Ectodermal cell (in vitro differentiated cells): Measurements from ENCODE around the gene DBT.
"Not testable (repeated sequence)": the region's sequence is repeated elsewhere in the genome, so short reads cannot be mapped to it uniquely, and the experiment has no call there.

Source experiments
- H3K27ac ChIP-seq: 2 replicates; pipeline ENCODE4 v1.7.0; 2013; ENCODE audit warnings: mild to moderate bottlenecking, low read depth, low read length; ENCODE audit not compliant: insufficient read depth, poor library complexity, severe bottlenecking
- H3K27me3 ChIP-seq: 2 replicates; pipeline ENCODE4 v1.7.0; 2013; ENCODE audit warnings: mild to moderate bottlenecking, low read length; ENCODE audit not compliant: insufficient read depth, control insufficient read depth, poor library complexity, severe bottlenecking
- H3K36me3 ChIP-seq: one replicate; pipeline ENCODE4 v1.7.0; 2013; ENCODE audit warnings: low read length; ENCODE audit not compliant: control insufficient read depth, insufficient read depth
- H3K4me1 ChIP-seq: one replicate; pipeline ENCODE4 v1.7.0; 2013; ENCODE audit warnings: low read length; ENCODE audit not compliant: control insufficient read depth, insufficient read depth
- H3K4me3 ChIP-seq: 2 replicates; pipeline ENCODE4 v1.7.0; 2013; ENCODE audit warnings: low read depth, low read length, control low read depth; ENCODE audit not compliant: insufficient read depth
- H3K9me3 ChIP-seq: 2 replicates; pipeline ENCODE4 v1.7.0; 2013; ENCODE audit warnings: mild to moderate bottlenecking, low read length, moderate library complexity; ENCODE audit not compliant: control insufficient read depth
- WGBS, 2 experiments: methylation state at CpG; one replicate each; pipeline ENCODE4 v1.1.7; 2013; ENCODE audit warnings: missing lambda C conversion rate in 2 of 2; 5-methylcytosine and 5-hydroxymethylcytosine counted together

The DBT gene

GRCh38 chr1:100277866-100278265 is 28.2 kb upstream of the DBT start:
- 88 to 100% methylated on average over 1 of the region's 1 CpG for WGBS, 2 experiments
- no peak overlapping the region for H3K4me3 ChIP-seq
- no peak overlapping the region for H3K27ac ChIP-seq
- H3K9me3 ChIP-seq: no peaks in the 10 kb centered on the region
- H3K36me3 ChIP-seq: peaks cover 53% of the 10 kb centered on the region
- no peaks in the 10 kb centered on the region for H3K4me1 ChIP-seq
- no peaks in the 10 kb centered on the region for H3K27me3 ChIP-seq

- Histone ChIP-seq H3K4me3 (no peak overlapping the region), H3K27ac (no peak overlapping the region), H3K36me3 (peaks cover 23% of the 10 kb centered on the region), H3K9me3 (no peaks in the 10 kb centered on the region), H3K27me3 (no peaks in the 10 kb centered on the region), H3K4me1 (no peaks in the 10 kb centered on the region)
- 92 to 93% methylated on average over 4 of the region's 4 CpGs for WGBS, 2 experiments
Measured at GRCh38 chr1:100268202-100268601, 18.6 kb upstream of the DBT start.

- 100% methylated on average over 1 of the region's 1 CpG; no CpG with 5 or more reads in 1 of the 2 experiments for WGBS, 2 experiments
- Histone ChIP-seq H3K36me3 (peaks cover 20% of the 10 kb centered on the region), H3K27ac (no peak overlapping the region)
Measured at GRCh38 chr1:100267284-100267683, 17.6 kb upstream of the DBT start.

GRCh38 chr1:100266741-100267140 is 17.1 kb upstream of the DBT start:
- Histone ChIP-seq H3K4me1 (no peaks in the 10 kb centered on the region), H3K36me3 (peaks cover 19% of the 10 kb centered on the region), H3K9me3 (no peaks in the 10 kb centered on the region), H3K27ac (no peak overlapping the region), H3K27me3 (no peaks in the 10 kb centered on the region), H3K4me3 (peak overlapping the region; percentile 97)
- 7 to 9% methylated on average over 7 to 8 of the region's 8 CpGs for WGBS, 2 experiments

More at GRCh38 chr1:100267284-100267683, 17.6 kb upstream of the DBT start:
- no peaks in the 10 kb centered on the region for H3K4me1 ChIP-seq
- H3K9me3 ChIP-seq: no peaks in the 10 kb centered on the region
- no peaks in the 10 kb centered on the region for H3K27me3 ChIP-seq
- peak overlapping the region; percentile 97 for H3K4me3 ChIP-seq

- 0 to 1% methylated on average over 53 of the region's 53 CpGs for WGBS, 2 experiments
- peak within 1 kb of the TSS; percentile 97 for H3K4me3 ChIP-seq
- H3K4me1 ChIP-seq: no peaks in the 10 kb centered on the region
- peaks cover 16% of the 10 kb centered on the region for H3K36me3 ChIP-seq
- H3K9me3 ChIP-seq: no peaks in the 10 kb centered on the region
- peak within 1 kb of the TSS; percentile 72 for H3K27ac ChIP-seq
- H3K27me3 ChIP-seq: no peaks in the 10 kb centered on the region
Measured at GRCh38 chr1:100265931-100266740, 16.5 kb upstream of the DBT start, which contains the start of gene RTCA. RTCA (plus strand) TSS chr1:100266216; CDS start chr1:100266376, 160 bp downstream.

GRCh38 chr1:100265562-100265930 is 15.9 kb upstream of the DBT start:
- H3K27me3 ChIP-seq: no peaks in the 10 kb centered on the region
- H3K4me3 ChIP-seq: peak overlapping the region; percentile 97
- peaks cover 13% of the 10 kb centered on the region for H3K36me3 ChIP-seq
- H3K27ac ChIP-seq: no peak overlapping the region
- no peaks in the 10 kb centered on the region for H3K4me1 ChIP-seq
- H3K9me3 ChIP-seq: no peaks in the 10 kb centered on the region
- 15 to 20% methylated on average over 12 of the region's 12 CpGs for WGBS, 2 experiments

- not testable (repeated sequence) for H3K9me3 ChIP-seq, H3K27ac ChIP-seq, H3K36me3 ChIP-seq, H3K4me1 ChIP-seq, H3K27me3 ChIP-seq, H3K4me3 ChIP-seq
- WGBS, 2 experiments: 94 to 98% methylated on average over 5 of the region's 5 CpGs
Measured at GRCh38 chr1:100264081-100264480, 14.4 kb upstream of the DBT start.

- no peaks in the 10 kb centered on the region for H3K36me3 ChIP-seq
- H3K4me1 ChIP-seq: no peaks in the 10 kb centered on the region
- H3K27me3 ChIP-seq: no peaks in the 10 kb centered on the region
- no peak overlapping the region for H3K27ac ChIP-seq
- no peak overlapping the region for H3K4me3 ChIP-seq
- no peaks in the 10 kb centered on the region for H3K9me3 ChIP-seq
Measured at GRCh38 chr1:100261686-100262085, 12.1 kb upstream of the DBT start.

- not testable (repeated sequence) for H3K4me1 ChIP-seq, H3K27ac ChIP-seq, H3K9me3 ChIP-seq, H3K27me3 ChIP-seq, H3K4me3 ChIP-seq, H3K36me3 ChIP-seq
- 80 to 91% methylated on average over 2 to 3 of the region's 6 CpGs for WGBS, 2 experiments
Measured at GRCh38 chr1:100258427-100258826, 8.8 kb upstream of the DBT start.

GRCh38 chr1:100256273-100256672 is 6.6 kb upstream of the DBT start:
- not testable (repeated sequence) for H3K27ac ChIP-seq, H3K4me3 ChIP-seq, H3K27me3 ChIP-seq, H3K9me3 ChIP-seq, H3K4me1 ChIP-seq, H3K36me3 ChIP-seq
- 86 to 87% methylated on average over 5 of the region's 5 CpGs for WGBS, 2 experiments
